Mesothelial cell of epicardium (in vitro differentiated cells): ENCODE data around the gene DLL4. TPM values are rescaled to one million over a fixed set of nuclear protein-coding genes. Genes with fewer than 3 reads are reported as not detected.
A peak's percentile ranks its signal among the peaks of the same experiment; 100 is the strongest.

Experiments used
- DNase-seq, 2 experiments: peaks; one replicate each; pipeline ENCODE4 v3.0.0; 2021; ENCODE audit warnings: low spot score in 2 of 2; ENCODE audit not compliant: unreplicated experiment in 2 of 2
- H3K27ac Mint-ChIP-seq: 2 replicates; pipeline ENCODE4 v1.8.0; 2021; ENCODE audit warnings: mixed read lengths
- H3K27me3 Mint-ChIP-seq: 2 replicates; pipeline ENCODE4 v1.8.0; 2021; ENCODE audit warnings: low read depth, mixed read lengths
- H3K36me3 Mint-ChIP-seq: 2 replicates; pipeline ENCODE4 v1.8.0; 2021; ENCODE audit warnings: mixed read lengths
- H3K4me1 Mint-ChIP-seq: 2 replicates; pipeline ENCODE4 v1.8.0; 2021; ENCODE audit warnings: mixed read lengths
- H3K4me3 Mint-ChIP-seq: 2 replicates; pipeline ENCODE4 v1.8.0; 2021; ENCODE audit warnings: mild to moderate bottlenecking, moderate library complexity, mixed read lengths
- H3K9me3 Mint-ChIP-seq: 2 replicates; pipeline ENCODE4 v1.8.0; 2021; ENCODE audit warnings: mixed read lengths
- CTCF ChIP-seq: fragments of 200-600 bp; sonication (generic); IDR thresholded peaks from one replicate; pipeline ENCODE4 v1.5.0; 2021; ENCODE audit warnings: antibody characterized with exemption; ENCODE audit not compliant: unreplicated experiment
- total RNA-seq: library from RNA; stranded (reverse); gene quantifications from 3 replicates; pipeline ENCODE4 v1.2.1, GENCODE V29; 2021

DLL4 gene
- total RNA-seq, 1 donor from 2014 or later, result 0.31 TPM

- no peak for DNase-seq
- no peak overlapping the region for H3K4me3 Mint-ChIP-seq
- no peak overlapping the region for H3K27ac Mint-ChIP-seq
- peak; percentile 22 for TF ChIP-seq CTCF
- no peaks in the 10 kb centered on the region for H3K9me3 Mint-ChIP-seq
- no peaks in the 10 kb centered on the region for H3K36me3 Mint-ChIP-seq
- H3K4me1 Mint-ChIP-seq, result peaks cover 17% of the 10 kb centered on the region
- H3K27me3 Mint-ChIP-seq, result peaks cover 9% of the 10 kb centered on the region
Observed at GRCh38 chr15:40937762-40938535, 8.8 kb downstream of the DLL4 start.

DNA sequence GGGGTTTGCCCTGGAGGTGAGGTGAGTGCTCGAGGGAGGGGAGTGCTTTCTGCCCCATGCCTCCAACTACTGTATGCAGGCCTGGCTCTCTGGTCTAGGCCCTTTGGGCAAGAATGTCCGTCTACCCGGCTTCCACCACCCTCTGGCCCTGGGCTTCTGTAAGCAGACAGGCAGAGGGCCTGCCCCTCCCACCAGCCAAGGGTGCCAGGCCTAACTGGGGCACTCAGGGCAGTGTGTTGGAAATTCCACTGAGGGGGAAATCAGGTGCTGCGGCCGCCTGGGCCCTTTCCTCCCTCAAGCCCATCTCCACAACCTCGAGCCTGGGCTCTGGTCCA lies 9.4 kb downstream of the DLL4 start:
- H3K27me3 Mint-ChIP-seq, result peaks cover 4% of the 10 kb centered on the region
- H3K9me3 Mint-ChIP-seq, result no peaks in the 10 kb centered on the region

GRCh38 chr15:40940296-40940801 lies 11.2 kb downstream of the DLL4 start:
- no peak for TF ChIP-seq CTCF
- no peaks in the 10 kb centered on the region for H3K9me3 Mint-ChIP-seq
- peaks cover 4% of the 10 kb centered on the region for H3K27me3 Mint-ChIP-seq
- peak overlapping the region; percentile 47 for H3K4me3 Mint-ChIP-seq
- peaks cover 17% of the 10 kb centered on the region for H3K4me1 Mint-ChIP-seq
- peak overlapping the region; percentile 59 for H3K27ac Mint-ChIP-seq
- no peaks in the 10 kb centered on the region for H3K36me3 Mint-ChIP-seq
- DNase-seq, result no peak

More for the DNA sequence above, 9.4 kb downstream of the DLL4 start:
- peaks cover 17% of the 10 kb centered on the region for H3K4me1 Mint-ChIP-seq
- no peaks in the 10 kb centered on the region for H3K36me3 Mint-ChIP-seq
- no peak for DNase-seq
- H3K4me3 Mint-ChIP-seq, result no peak overlapping the region
- no peak overlapping the region for H3K27ac Mint-ChIP-seq
- no peak for TF ChIP-seq CTCF

- no peak for TF ChIP-seq CTCF
- Mint-ChIP-seq H3K27me3 (peaks cover 7% of the 10 kb centered on the region), H3K36me3 (no peaks in the 10 kb centered on the region), H3K9me3 (no peaks in the 10 kb centered on the region), H3K4me1 (peaks cover 17% of the 10 kb centered on the region), H3K4me3 (peak overlapping the region; percentile 60), H3K27ac (peak overlapping the region; percentile 67)
- no peak for DNase-seq
Observed at GRCh38 chr15:40941068-40941527, 12.0 kb downstream of the DLL4 start.

DNA sequence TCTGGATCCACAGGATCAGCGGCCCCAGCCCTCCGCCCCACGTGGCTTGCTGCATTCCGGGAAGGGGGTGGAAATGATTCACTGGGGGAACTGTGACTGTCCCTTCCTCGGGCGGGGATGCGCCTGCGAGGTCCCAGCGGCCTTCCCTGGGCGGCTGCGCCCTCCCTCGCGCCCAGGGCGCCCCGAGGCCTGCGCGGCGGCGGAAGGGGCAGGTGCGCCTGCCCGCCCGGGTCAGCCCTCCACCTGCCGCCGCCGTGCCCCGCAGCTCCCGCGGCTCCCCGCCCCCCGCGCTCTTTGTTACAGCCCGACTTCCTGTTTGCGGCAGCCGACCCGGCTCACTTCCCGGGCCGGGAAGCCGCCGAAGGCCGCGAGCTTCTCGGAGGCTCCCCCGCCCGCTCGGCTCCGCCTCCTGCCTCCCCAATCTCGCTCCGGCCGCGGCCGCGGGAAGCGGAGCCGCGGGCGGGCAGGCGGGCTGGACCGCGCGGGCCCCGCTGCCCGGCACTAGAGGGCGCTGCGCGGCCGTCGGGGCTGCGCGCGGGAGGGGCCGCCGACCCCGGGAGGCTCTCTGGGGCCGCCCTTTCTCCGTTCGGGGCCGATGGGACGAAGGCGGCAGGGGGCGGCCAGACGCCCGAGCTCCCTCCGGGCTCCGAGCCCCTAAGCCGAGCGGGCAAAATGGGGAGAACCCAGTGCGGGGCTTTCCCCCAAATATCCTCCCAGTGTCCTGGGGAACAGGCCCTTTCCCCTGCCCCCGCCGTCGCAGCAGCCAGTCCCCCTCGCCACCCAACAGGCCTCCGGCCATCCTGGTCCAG lies 12.6 kb downstream of the DLL4 start:
- peak; percentile 58 for TF ChIP-seq CTCF
- Mint-ChIP-seq H3K9me3 (no peaks in the 10 kb centered on the region), H3K27ac (peak overlapping the region; percentile 67), H3K4me1 (peaks cover 17% of the 10 kb centered on the region), H3K36me3 (no peaks in the 10 kb centered on the region), H3K27me3 (peaks cover 9% of the 10 kb centered on the region), H3K4me3 (peak overlapping the region; percentile 63)
- peak in 1 of 2 experiments; percentile 82 for DNase-seq
